ENCODE results near the gene PRDX5.
A peak's percentile ranks its signal among the peaks of the same experiment; 100 is the strongest.

Gene PRDX5

DNA sequence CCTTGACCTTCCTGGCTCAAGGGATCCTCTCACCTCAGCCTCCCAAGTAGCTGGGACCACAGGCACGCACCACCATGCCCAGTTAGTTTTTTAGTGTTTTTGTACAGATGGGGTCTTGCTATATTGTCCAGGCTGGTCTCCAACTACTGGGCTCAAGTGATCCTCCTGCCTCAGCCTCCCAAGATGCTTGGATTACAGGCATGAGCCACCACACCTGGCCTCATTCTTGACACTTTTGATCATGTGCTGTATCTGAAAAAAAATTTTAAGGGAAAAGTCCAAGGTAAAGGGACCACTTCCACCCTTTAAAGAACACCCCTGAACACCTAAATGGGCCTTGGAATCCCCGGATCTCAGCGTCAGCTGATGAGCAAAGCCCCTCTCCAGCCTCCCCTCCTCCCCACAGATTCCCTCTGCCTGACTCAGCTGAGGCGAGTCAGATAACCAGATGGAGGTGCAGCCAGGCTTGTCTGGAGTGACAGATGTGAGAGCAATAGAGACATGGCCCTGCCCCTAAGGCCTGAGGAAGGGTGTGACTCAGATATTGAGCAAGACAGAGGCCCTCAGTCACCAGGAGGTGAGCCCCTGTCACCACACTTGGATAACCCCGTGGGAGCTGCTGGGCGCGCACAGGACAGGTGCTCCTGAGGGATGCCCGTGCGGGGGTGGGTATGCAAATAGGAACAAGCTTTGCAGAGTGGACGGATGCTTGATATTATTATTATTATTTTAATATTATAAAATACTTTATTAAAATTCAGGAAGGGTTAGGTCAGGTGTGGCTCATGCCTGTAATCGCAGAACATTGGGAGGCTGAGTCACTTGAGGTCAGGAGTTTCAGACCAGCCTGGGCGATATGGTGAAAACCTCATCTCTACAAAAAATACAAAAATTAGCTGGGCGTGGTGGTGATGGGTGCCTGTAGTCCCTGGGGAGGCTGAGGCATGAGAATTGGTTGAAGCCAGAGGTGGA lies 17.1 kb downstream of the PRDX5 start:
- peak; percentile 98 to 100 for DNase-seq
- TF ChIP-seq POLR2A (IDR thresholded peaks at IDR 0.05; ENCODE audit: low read length) (peak; percentile 46), GATA1 (IDR thresholded peaks at IDR 0.05; ENCODE audit: low read depth, low read length) (peak; percentile 83)

DNA sequence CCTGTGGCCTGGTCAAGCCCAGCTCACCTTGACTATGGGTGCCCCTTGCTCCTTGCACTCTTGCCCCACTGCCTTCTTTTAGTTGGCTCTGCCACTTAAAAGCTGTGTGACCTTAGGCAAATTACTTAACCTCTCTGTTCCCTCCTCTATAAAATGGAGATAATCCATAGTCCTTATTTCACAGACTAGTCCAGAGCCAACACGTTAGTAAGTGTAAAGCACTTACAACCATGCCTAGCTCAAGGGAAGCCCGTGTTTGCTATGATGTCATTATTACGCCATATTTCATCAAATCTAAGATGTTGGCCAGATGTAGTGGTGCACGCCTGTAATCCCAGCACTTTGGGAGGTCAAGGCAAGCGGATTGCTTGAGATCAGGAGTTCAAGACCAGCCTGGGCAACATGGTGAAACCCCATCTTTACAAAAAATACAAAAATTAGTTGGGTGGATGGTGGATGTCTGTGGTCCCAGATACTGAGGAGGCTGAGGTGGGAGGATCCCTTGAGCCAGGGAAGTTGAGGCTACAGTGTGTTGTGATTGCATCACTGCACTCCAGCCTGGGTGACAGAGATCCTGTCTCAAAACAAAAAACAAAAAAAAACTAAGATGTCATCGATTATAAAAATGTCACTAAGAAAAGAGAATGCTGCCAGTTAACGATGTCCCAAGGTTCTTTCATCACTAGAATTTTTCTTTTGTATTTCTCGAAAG lies 19.8 kb downstream of the PRDX5 start:
- DNase-seq, result peak in 1 of 2 experiments; percentile 66
- TF ChIP-seq POLR2A (IDR thresholded peaks at IDR 0.05; ENCODE audit: low read length), result no peak
- no peak for TF ChIP-seq GATA1 (IDR thresholded peaks at IDR 0.05; ENCODE audit: low read depth, low read length)

DNA sequence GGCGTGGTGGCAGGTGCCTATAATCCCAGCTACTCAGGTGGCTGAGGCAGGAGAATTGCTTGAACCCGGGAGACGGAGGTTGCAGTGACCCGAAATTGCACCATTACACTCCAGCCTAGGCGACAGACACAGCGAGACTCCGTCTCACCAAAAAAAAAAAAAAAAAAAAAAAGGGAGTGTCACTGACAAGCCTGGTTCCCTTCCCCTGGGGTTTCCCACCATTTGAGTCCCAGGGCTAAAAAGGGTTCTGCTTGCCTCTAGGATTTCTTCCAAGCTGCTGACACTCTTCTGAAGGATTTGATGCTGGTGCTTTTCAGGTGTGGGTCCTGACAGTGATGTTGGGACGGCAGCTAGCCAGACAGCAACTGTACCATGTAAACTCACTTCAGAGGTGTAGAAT lies 20.8 kb downstream of the PRDX5 start:
- no peak for DNase-seq
- TF ChIP-seq POLR2A (IDR thresholded peaks at IDR 0.05; ENCODE audit: low read length) (no peak), GATA1 (IDR thresholded peaks at IDR 0.05; ENCODE audit: low read depth, low read length) (no peak)

DNA sequence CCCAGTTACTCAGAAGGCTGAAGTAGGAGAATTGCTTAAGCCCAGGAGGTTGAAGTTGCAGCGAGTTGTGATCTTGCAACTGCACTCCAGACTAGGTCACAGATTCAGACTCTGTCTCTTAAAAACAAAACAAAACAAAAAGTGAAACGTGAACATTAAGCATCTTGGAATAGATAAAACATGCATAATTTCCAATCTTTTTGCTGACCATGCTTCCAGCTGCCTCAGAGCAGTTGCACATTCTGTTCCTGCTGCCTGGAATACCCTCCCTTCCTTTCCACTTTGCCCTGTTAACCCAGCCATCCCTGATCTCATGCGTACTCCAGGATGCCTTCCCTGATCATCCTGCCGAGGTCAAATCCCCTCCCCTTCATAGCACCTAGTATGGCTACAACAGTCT lies 21.4 kb downstream of the PRDX5 start:
- TF ChIP-seq POLR2A (IDR thresholded peaks at IDR 0.05; ENCODE audit: low read length), result no peak
- no peak for TF ChIP-seq GATA1 (IDR thresholded peaks at IDR 0.05; ENCODE audit: low read depth, low read length)
- DNase-seq, result peak in 1 of 2 experiments; percentile 57

DNA sequence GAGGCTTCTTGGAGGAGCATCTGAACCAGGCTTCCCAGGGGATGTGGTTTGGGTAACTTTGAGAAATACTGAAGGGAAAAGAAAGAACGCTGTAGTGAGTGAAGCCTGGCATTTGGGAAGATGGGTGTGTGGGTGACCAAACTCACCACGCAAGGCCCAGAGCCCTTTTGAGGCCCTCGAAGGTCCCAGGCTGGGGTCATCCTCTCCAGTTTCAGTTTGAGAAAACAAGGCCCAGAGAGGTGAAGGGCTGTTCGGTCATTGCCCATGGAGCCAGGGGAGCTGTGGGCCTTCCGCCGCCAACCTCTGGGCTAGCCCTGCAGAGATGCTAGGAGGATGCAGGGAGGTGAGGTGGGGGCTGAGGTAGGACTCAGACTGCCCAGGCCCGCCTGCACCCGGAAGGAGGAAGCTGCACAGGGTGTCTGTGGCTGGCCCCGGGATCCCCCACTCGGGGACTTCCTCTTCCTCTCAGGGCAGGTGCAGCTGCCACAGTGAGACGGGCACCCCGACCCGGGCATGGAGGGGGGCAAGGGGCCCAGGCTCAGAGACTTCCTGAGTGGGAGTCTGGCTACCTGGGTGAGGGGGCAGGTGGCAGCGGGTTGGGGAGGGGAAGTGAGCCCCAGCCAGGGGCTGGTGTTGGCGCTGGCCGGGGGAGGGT lies 22.0 kb downstream of the PRDX5 start, which contains the start of gene CCDC88B:
TSS of gene CCDC88B (plus strand) at position 451 of the 655 bp plus-strand sequence. CDS start at position 514, 63 bp downstream.
- no peak for DNase-seq
- no peak for TF ChIP-seq GATA1 (IDR thresholded peaks at IDR 0.05; ENCODE audit: low read depth, low read length)
- TF ChIP-seq POLR2A (IDR thresholded peaks at IDR 0.05; ENCODE audit: low read length), result no peak

DNA sequence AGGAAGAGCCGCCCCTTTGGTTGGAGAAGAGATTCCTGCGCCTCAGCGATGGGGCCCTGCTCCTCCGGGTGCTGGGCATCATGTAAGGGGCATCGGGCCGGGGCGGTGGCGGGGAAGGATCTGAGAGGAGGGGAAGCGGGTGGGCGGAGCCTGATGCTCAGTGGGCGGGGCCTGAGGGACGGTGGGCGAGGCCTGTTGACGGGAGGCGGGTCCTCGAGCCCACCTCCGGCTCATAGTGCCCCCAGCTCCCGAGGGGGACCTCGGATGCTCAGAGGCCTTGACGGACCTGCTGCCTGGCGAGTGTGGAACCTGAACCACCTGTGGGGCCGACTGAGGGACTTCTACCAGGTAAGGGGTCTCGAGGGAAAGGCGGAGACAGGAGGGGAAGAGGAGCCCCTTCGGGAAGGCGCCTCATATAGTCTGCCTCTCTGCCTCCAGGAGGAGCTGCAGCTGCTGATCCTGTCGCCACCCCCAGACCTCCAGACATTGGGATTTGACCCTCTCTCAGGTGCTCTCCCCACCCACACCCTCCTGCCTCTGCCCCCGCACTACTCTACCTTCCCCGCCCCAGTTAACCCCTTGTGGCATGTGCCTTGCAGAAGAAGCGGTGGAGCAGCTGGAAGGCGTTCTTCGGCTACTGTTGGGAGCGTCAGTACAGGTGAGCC lies 22.9 kb downstream of the PRDX5 start:
- peak; percentile 71 to 84 for DNase-seq
- no peak for TF ChIP-seq GATA1 (IDR thresholded peaks at IDR 0.05; ENCODE audit: low read depth, low read length)
- peak; percentile 43 for TF ChIP-seq POLR2A (IDR thresholded peaks at IDR 0.05; ENCODE audit: low read length)

DNA sequence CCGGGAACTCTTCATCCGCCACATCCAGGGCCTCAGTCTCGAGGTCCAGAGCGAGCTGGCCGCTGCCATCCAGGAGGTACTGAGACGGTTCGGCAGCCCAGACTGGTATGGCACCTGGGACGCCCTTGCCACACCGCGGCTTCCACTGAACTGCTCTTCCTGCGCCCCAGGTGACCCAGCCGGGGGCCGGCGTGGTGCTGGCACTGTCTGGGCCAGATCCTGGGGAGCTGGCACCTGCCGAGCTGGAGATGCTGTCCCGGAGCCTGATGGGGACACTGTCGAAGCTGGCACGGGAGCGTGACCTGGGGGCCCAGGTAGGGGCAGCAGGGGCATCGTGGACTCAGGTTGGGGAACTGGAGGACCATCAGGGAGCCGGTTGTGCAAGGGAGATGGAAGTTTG lies 23.5 kb downstream of the PRDX5 start:
- TF ChIP-seq POLR2A (IDR thresholded peaks at IDR 0.05; ENCODE audit: low read length), result no peak
- no peak for TF ChIP-seq GATA1 (IDR thresholded peaks at IDR 0.05; ENCODE audit: low read depth, low read length)
- no peak for DNase-seq

DNA sequence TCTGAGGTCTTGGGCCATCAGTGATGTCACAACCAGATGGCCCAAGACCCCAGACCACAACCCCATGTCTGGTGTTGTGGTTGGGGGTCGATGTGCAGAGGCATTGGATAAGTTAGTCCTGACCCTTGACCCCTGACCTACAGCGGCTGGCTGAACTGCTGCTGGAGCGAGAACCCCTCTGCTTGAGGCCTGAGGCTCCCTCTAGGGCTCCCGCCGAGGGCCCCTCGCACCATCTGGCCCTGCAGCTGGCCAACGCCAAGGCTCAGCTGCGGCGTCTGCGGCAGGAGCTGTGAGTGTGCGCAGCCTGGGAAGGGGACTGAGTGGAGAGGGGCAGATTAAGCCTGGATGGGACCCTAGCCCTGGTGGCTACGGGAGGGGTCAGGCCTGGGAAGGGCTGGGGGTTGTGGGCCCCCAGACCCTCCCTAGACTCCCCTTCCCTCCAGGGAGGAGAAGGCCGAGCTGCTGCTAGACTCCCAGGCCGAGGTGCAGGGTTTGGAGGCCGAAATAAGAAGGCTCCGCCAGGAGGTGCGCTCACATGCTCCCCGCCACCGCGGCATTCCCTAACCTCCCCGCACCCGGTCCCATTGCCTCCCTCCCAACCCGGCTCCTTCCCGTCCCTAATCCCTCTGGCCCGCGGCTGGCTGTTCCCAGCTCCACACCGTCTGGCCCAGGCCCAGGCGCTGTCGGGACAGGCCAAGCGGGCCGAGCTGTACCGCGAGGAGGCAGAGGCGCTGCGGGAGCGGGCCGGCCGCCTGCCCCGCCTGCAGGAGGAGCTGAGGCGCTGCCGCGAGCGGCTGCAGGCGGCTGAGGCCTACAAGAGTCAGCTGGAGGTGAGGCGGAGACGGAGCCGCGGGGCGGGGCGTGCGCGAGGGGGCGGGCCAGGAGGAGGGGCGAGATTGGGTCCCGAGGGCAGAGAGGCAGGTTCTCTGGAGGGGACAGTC lies 24.2 kb downstream of the PRDX5 start:
- TF ChIP-seq POLR2A (IDR thresholded peaks at IDR 0.05; ENCODE audit: low read length) (peak; percentile 60), GATA1 (IDR thresholded peaks at IDR 0.05; ENCODE audit: low read depth, low read length) (no peak)
- DNase-seq, result peak; percentile 95 to 97

DNA sequence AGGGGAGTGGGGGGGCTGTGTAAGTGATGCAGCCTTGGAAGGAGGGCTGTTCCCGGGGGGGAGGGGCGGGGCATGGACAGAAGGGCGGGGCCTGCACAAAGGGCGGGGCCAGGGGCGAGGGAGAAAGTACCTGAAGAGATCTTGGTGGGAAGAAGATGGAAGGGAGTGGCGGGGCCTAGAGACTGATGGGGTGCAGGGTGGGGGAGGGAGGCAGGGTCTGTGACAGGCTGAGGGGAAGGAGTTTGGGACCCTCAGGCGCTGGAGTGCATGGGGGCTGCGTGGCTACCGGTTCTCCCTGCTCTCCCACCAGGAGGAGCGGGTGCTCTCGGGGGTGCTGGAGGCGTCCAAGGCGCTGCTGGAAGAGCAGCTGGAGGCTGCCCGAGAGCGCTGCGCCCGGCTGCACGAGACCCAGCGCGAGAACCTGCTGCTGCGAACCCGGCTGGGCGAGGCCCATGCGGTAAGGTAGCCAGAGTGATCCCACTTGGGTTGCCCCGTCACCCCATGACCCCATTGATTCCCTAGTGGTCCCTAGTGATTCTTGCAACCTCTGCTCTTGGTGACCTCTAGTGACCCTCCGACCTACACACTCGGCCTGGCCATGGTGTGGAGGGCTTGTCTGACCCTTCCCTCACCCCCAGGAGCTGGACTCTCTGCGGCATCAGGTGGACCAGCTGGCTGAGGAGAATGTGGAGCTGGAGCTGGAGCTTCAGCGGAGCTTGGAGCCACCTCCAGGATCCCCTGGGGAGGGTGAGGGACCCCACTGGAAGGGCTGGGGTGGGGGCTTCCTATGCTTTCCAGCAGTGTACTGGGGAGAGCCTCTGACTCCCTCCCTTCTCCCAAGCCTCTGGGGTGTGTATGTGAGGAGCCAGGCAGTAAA lies 25.2 kb downstream of the PRDX5 start:
- TF ChIP-seq POLR2A (IDR thresholded peaks at IDR 0.05; ENCODE audit: low read length), result no peak
- TF ChIP-seq GATA1 (IDR thresholded peaks at IDR 0.05; ENCODE audit: low read depth, low read length), result no peak
- no peak for DNase-seq

DNA sequence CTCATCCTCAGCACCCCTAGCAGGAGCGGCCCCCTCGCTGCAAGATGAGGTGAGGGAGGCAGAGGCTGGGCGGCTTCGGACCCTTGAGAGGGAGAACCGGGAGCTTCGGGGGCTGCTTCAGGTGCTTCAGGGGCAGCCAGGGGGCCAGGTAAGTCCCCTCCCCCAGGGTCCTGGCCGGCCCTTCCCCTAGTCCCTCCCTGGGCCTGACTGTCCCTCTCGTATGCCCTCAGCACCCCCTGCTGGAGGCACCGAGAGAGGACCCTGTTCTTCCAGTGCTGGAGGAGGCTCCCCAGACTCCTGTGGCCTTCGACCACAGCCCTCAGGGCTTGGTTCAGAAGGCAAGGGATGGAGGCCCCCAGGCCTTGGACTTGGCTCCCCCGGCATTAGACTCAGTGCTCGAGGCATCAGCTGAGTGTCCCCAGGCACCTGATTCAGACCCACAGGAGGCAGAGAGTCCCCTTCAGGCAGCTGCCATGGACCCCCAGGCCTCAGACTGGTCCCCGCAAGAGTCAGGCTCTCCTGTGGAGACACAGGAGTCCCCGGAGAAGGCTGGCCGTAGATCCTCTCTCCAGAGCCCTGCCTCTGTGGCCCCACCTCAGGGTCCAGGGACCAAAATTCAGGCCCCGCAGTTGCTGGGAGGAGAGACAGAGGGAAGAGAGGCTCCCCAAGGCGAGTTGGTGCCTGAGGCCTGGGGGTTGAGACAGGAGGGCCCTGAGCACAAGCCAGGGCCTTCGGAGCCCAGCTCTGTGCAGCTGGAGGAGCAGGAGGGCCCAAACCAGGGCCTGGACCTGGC lies 26.0 kb downstream of the PRDX5 start:
- peak; percentile 58 to 70 for DNase-seq
- no peak for TF ChIP-seq POLR2A (IDR thresholded peaks at IDR 0.05; ENCODE audit: low read length)
- TF ChIP-seq GATA1 (IDR thresholded peaks at IDR 0.05; ENCODE audit: low read depth, low read length), result no peak

DNA sequence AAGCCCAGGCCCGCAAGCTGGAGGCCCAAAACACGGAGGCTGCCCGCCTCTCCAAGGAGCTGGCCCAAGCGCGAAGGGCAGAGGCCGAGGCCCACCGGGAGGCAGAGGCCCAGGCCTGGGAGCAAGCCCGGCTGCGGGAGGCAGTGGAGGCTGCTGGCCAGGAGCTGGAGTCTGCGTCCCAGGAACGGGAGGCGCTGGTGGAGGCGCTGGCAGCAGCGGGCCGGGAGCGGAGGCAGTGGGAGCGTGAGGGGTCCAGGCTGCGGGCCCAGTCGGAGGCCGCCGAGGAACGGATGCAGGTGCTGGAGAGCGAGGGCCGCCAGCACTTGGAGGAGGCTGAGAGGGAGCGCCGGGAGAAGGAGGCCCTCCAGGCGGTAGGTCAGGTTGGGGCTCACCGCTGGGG lies 26.9 kb downstream of the PRDX5 start:
- no peak for DNase-seq
- TF ChIP-seq POLR2A (IDR thresholded peaks at IDR 0.05; ENCODE audit: low read length) (no peak), GATA1 (IDR thresholded peaks at IDR 0.05; ENCODE audit: low read depth, low read length) (no peak)
